Medulla oblongata (tissue), 1 donor: Measurements from ENCODE around the gene RNF212.
"Not testable (repeated sequence)": the region's sequence is repeated elsewhere in the genome, so short reads cannot be mapped to it uniquely, and the experiment has no call there.

Experiments
- DNase-seq: peaks from one replicate; pipeline ENCODE4 v3.0.0-alpha.2; 2015; ENCODE audit errors: extremely low spot score

The RNF212 gene

GRCh38 chr4:1065732-1066131 is 47.6 kb downstream of the RNF212 start:
- no peak for DNase-seq

DNA sequence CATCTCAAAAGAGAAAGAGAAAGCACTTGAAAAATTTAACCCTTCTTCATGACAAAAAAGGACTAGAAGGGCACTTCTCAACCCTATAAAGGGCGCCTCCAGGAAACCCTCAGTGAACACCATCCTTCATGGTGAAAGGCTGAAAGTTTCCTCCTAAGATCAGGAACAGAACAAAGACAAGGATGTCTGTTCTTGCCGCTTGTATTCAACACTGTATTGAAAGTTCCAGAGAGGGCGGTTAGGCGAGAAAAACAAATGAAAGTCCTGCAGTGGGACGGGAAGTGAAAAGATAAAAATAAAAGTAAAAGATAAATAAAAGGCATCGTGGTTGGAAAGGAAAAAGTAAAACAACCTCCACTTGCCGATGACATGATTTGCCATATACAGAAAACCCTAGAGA is 50.9 kb downstream of the RNF212 start:
- DNase-seq, result no peak

GRCh38 chr4:1061760-1062159 is 51.6 kb downstream of the RNF212 start:
- DNase-seq, result no peak

- DNase-seq, result no peak
Observed at GRCh38 chr4:1061056-1061700, 52.2 kb downstream of the RNF212 start.

GRCh38 chr4:1060621-1061020 is 52.7 kb downstream of the RNF212 start:
- no peak for DNase-seq

- DNase-seq, result no peak
Observed at GRCh38 chr4:1060121-1060520, 53.2 kb downstream of the RNF212 start.

GRCh38 chr4:1058997-1059665 is 54.2 kb downstream of the RNF212 start:
- DNase-seq, result no peak

DNA sequence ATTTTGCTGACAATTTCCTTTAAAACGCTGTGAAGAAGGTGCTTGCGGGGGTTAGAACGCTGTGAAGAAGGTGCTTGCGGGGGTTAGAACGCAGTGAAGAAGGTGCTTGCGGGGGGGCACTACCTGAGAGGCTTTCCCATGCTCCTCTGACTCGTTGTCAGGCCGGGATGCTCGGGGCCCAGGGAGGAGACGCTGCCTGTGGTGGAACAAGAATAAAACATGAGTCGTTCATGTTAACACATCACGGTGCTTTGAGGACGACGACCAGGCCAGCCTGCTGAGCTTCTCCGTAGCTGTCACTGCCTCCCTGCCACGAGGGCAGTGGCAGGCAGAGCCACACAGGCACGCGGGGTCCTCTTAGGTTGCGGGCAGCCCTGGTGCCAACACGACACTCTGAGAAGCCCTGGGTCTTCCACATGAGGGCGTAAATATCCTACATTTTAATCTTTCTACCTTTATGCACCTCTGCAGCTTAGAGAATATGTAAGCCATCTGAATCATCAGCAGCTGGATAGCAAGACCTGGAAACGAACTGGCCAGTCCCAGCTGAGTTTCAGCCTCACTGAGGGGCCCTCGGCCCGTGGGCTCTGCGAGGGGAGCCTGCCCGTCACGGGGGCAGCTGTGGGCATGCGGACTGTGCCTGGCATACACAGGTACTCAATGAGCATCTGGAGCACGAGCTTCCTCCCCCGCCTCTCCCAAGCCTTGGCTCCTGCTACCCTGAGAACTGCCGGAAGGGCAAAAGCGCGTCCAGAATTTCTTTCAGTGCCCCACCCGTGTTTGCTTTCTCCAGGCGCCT is 55.0 kb downstream of the RNF212 start:
- DNase-seq, result no peak

DNA sequence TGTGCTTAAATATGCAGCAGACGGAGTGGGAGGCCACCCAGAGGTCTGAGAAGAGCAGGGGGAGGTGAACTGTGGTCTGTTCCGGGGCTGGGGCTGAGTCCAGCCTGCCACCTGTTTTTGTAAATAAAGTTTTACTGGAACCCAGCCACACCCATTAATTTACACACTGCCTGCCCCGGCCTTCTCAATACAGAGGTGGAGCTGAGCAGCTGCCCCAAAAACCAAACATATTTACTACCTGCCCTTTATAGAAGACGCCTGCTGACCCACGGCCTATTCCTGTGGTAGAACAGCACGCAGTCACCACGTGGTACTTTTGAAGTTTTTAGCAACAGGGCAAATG is 56.0 kb downstream of the RNF212 start:
- DNase-seq, result no peak

- no peak for DNase-seq
Observed at GRCh38 chr4:1056671-1057402, 56.5 kb downstream of the RNF212 start.

DNA sequence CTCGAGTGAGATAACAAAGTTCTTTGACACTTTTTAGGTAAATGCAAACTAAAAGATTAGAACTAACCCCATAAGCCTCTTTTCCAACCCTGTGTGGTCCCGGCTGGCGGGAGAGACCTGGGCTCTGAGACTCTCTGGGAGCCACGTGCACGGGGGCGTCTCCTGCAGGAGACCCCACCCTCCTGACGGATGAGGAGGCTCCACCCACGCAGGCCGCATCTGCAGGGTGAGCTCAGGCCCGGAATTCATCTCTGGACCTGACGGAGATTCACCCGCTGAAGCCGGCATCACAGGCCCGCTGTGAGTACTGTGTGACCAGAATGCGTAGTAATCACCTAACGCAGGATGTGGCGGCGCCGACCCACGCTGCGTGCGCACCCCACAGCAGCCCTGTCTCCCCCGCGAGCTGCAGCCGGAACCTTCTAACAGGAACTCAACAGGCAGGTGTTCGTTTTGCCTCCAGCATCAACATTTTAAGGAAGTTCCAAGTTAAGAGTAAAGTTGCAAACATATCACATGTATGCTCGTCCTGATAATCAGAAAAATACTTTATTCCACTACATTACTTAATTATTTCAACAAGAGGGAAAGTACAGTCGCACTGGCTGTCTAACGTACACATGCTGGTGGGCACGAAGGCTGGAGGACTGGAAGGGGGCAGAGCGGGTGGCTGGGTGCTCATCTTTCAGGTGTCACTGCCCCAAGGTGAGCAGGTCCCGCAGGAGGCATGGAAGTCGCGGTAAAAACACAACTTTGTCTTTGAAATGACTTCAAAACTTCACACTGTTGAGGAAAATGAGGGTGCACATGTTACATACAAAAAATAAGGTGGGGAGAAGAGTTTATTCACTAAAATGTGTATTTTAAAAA is 57.4 kb downstream of the RNF212 start:
- DNase-seq, result no peak

- DNase-seq, result not testable (repeated sequence)
Observed at GRCh38 chr4:1055243-1055701, 58.1 kb downstream of the RNF212 start.

- not testable (repeated sequence) for DNase-seq
Observed at GRCh38 chr4:1054696-1055242, 58.6 kb downstream of the RNF212 start.

DNA sequence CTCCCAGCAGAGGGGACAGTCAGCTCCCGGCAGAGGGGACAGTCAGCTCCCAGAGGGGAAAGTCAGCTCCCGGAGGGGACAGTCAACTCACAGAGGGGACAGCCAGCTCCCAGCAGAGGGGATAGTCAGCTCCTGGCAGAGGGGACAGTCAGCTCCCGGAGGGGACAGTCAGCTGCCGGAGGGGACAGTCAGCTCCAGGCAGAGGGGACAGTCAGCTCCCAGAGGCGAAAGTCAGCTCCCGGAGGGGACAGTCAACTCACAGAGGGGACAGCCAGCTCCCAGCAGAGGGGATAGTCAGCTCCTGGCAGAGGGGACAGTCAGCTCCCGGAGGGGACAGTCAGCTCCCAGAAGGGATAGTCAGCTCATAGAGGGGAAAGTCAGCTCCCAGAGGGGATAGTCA is 59.5 kb downstream of the RNF212 start:
- DNase-seq, result not testable (repeated sequence)

GRCh38 chr4:1053080-1053661 is 60.2 kb downstream of the RNF212 start:
- no peak for DNase-seq

DNA sequence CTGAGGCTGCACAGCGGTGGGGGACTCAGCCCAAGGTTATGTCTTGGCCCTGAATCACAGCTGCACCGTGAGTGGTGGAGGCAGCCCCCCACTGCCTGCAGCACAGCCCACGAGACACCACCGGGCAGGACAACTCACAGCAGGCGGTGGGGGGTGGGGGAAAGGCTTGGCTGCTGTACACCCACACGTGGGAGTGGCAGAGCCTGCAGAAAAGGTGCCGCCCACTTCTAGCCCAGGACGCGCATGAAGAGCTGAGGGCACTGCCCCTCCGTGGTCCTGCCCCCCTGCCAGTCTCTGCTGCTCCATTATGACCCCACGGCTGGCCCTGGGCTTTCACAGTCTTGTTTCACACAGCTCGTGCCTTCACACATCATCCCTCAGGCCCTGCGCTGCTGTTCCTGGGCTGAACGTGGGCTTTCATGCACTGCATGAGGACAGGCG is 61.1 kb downstream of the RNF212 start:
- no peak for DNase-seq

- no peak for DNase-seq
Observed at GRCh38 chr4:1051472-1051871, 61.9 kb downstream of the RNF212 start.

GRCh38 chr4:1050486-1051213 is 62.7 kb downstream of the RNF212 start:
- DNase-seq, result peak; percentile 81

DNA sequence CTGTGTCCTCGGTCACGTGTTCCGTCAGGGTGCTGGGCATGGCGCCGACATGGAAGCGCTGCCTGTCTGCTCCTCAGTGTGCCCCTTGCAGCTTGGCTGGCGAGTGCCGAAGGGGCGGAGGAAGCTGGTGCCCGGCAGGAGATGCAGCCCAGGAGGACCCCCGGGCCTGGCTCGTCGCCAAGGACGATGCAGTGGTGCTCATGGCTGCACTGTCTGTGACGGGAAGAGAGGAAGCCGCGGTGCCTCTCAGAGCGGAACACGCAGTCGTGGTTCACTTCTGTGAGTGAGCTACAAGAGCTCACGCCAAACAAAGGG is 63.8 kb downstream of the RNF212 start:
- DNase-seq, result no peak
